HG03520 (cell line): ENCODE measurements around the gene OR7D4.
"Not testable (repeated sequence)": the region's sequence is repeated elsewhere in the genome, so short reads cannot be mapped to it uniquely, and the experiment has no call there.

Experiments used
- ATAC-seq: cut with Tn5 transposase; IDR thresholded peaks from one replicate; pipeline ENCODE4 v1.9.1; 2021; ENCODE audit warnings: mild to moderate bottlenecking, moderate library complexity; ENCODE audit not compliant: unreplicated experiment

The OR7D4 gene

GRCh38 chr19:9219489-9219888 lies at the start of gene OR7D4:
Gene OR7D4 (minus strand): TSS chr19:9219589. CDS start chr19:9214837, 4,752 bp downstream.
- ATAC-seq, result no peak

GRCh38 chr19:9251236-9251635 lies 31.8 kb upstream of the OR7D4 start:
- no peak for ATAC-seq

- no peak for ATAC-seq
Observed at GRCh38 chr19:9250630-9251029, 31.2 kb upstream of the OR7D4 start, which contains the start of gene OR7E24. Gene OR7E24 (plus strand): TSS chr19:9250930. CDS start chr19:9251044, 114 bp downstream.

- no peak for ATAC-seq
Observed at GRCh38 chr19:9205501-9206113, 13.8 kb downstream of the OR7D4 start.

- ATAC-seq, result not testable (repeated sequence)
Observed at GRCh38 chr19:9198044-9198443, 21.3 kb downstream of the OR7D4 start.

GRCh38 chr19:9189535-9189934 lies 29.9 kb downstream of the OR7D4 start:
- no peak for ATAC-seq

- ATAC-seq, result no peak
Observed at GRCh38 chr19:9187191-9187590, 32.2 kb downstream of the OR7D4 start.

- ATAC-seq, result no peak
Observed at GRCh38 chr19:9183000-9183399, 36.4 kb downstream of the OR7D4 start.

- ATAC-seq, result no peak
Observed at GRCh38 chr19:9178901-9179300, 40.5 kb downstream of the OR7D4 start, which contains the start of gene OR7D2. Gene OR7D2 (plus strand): TSS chr19:9178979. CDS start chr19:9185782, 6,803 bp downstream.

- no peak for ATAC-seq
Observed at GRCh38 chr19:9175326-9175725, 44.1 kb downstream of the OR7D4 start.

- no peak for ATAC-seq
Observed at GRCh38 chr19:9171393-9171991, 47.9 kb downstream of the OR7D4 start.

GRCh38 chr19:9166846-9167245 lies 52.5 kb downstream of the OR7D4 start:
- ATAC-seq, result no peak

- no peak for ATAC-seq
Observed at GRCh38 chr19:9165261-9165660, 54.1 kb downstream of the OR7D4 start.

GRCh38 chr19:9161427-9161826 lies 58.0 kb downstream of the OR7D4 start:
- ATAC-seq, result no peak
